H1 (cell line): ENCODE results near the gene ARHGEF19. TPM values are rescaled to one million over a fixed set of nuclear protein-coding genes. Genes with fewer than 3 reads are reported as not detected.

Experiments
- CTCF ChIA-PET: fragments of 300-600 bp; sonication (Branson Sonifier 250); formaldehyde crosslinking; loops from one replicate; lab custom pipeline; 2021; ENCODE audit not compliant: partially characterized antibody; lab: Charles Lee
- POLR2A ChIA-PET: fragments of 300-600 bp; sonication (Branson Sonifier 250); formaldehyde crosslinking; loops from one replicate; lab custom pipeline; 2021; ENCODE audit warnings: inconsistent platforms; ENCODE audit not compliant: partially characterized antibody; lab: Charles Lee
- DNase-seq, 2 experiments: peaks; one replicate each; pipeline versions ENCODE4 v3.0.0 to v3.0.0-alpha.2; 2010 to 2022; ENCODE audit warnings: low spot score in 2 of 2, low read depth in 1 of 2, mixed read lengths in 1 of 2
- FAIRE-seq: peaks from 2 replicates; lab custom pipeline; 2011; peaks lifted over from hg19 to GRCh38; lab: Jason Lieb, UNC
- H2AFZ ChIP-seq: 2 replicates; pipeline ENCODE4 v1.8.1; 2012; ENCODE audit warnings: low read length, inconsistent platforms
- H2AK5ac ChIP-seq: 2 replicates; pipeline ENCODE4 v1.6.1; 2013; ENCODE audit warnings: low read depth, low read length
- H2BK120ac ChIP-seq: replicated peaks from 2 replicates; pipeline ENCODE3; 2013; ENCODE audit warnings: low read depth, low read length, inconsistent platforms
- H2BK12ac ChIP-seq: 2 replicates; pipeline ENCODE4 v1.6.1; 2013; ENCODE audit warnings: low read depth, low read length
- H2BK15ac ChIP-seq: 2 replicates; pipeline ENCODE4 v1.6.1; 2013; ENCODE audit warnings: low read length
- H2BK20ac ChIP-seq: 2 replicates; pipeline ENCODE4 v1.6.1; 2013; ENCODE audit warnings: low read length
- H2BK5ac ChIP-seq: 2 replicates; pipeline ENCODE4 v1.6.1; 2013; ENCODE audit warnings: low read depth, low read length
- H3K14ac ChIP-seq: 2 replicates; pipeline ENCODE4 v1.6.1; 2013; ENCODE audit warnings: inconsistent platforms; ENCODE audit not compliant: insufficient read length
- H3K18ac ChIP-seq: 2 replicates; pipeline ENCODE4 v1.6.1; 2013; ENCODE audit warnings: low read length; ENCODE audit errors: extremely low read depth
- H3K23ac ChIP-seq: 2 replicates; pipeline ENCODE4 v1.6.1; 2013; ENCODE audit warnings: inconsistent platforms; ENCODE audit not compliant: insufficient read length
- H3K23me2 ChIP-seq: 2 replicates; pipeline ENCODE4 v1.6.1; 2013; ENCODE audit warnings: low read depth, low read length
- H3K27ac ChIP-seq: 2 replicates; pipeline ENCODE4 v1.6.1; 2011; ENCODE audit warnings: low read depth, low read length, inconsistent platforms
- H3K27me3 ChIP-seq, 4 experiments: replicated peaks in 1 of 4; 1 replicate in 1 of 4; 2 replicates in 3 of 4; pipeline versions ENCODE4 v1.6.1 to v1.8.1; 2011 to 2013; ENCODE audit warnings: low read length in 3 of 4, mild to moderate bottlenecking in 3 of 4, inconsistent platforms in 2 of 4, mixed read lengths in 2 of 4, moderate library complexity in 1 of 4; ENCODE audit not compliant: control insufficient read depth in 3 of 4, insufficient read depth in 3 of 4; ENCODE audit errors: extremely low read depth in 1 of 4
- H3K36me3 ChIP-seq, 4 experiments: 2 replicates each; pipeline versions ENCODE4 v1.6.1 to v1.8.1; 2011 to 2013; ENCODE audit warnings: mild to moderate bottlenecking in 4 of 4, low read length in 3 of 4, moderate library complexity in 2 of 4, control low read depth in 1 of 4, inconsistent platforms in 1 of 4; ENCODE audit not compliant: insufficient read depth in 4 of 4, control insufficient read depth in 2 of 4
- H3K4ac ChIP-seq: replicated peaks from 2 replicates; pipeline ENCODE3; 2013; ENCODE audit warnings: low read length, low read depth, mixed read lengths, inconsistent platforms; ENCODE audit not compliant: insufficient read length
- H3K4me1 ChIP-seq, 4 experiments: replicated peaks in 1 of 4; 1 replicate in 1 of 4; 2 replicates in 3 of 4; pipeline versions ENCODE4 v1.6.1 to v1.8.1; 2011 to 2013; ENCODE audit warnings: low read length in 3 of 4, inconsistent platforms in 2 of 4, mixed read lengths in 1 of 4; ENCODE audit not compliant: insufficient read depth in 4 of 4, control insufficient read depth in 3 of 4
- H3K4me2 ChIP-seq, 2 experiments: 2 replicates each; pipeline versions ENCODE4 v1.6.1 to v1.8.1; 2011 to 2013; ENCODE audit warnings: low read depth in 2 of 2, low read length in 2 of 2, control low read depth in 1 of 2, inconsistent platforms in 1 of 2, mild to moderate bottlenecking in 1 of 2; ENCODE audit not compliant: insufficient read depth in 1 of 2
- H3K4me3 ChIP-seq, 4 experiments: fragments of 200-600, 300-600 bp in 1 of 4; sonication (generic), shearing (Covaris generic), sonication (Bioruptor Twin) in 1 of 4; 2 replicates each; pipeline versions ENCODE4 v1.5.1 to v1.8.1; 2011 to 2016; ENCODE audit warnings: low read length in 4 of 4, low read depth in 3 of 4, control low read depth in 2 of 4, inconsistent platforms in 2 of 4, mild to moderate bottlenecking in 2 of 4, mixed read lengths in 1 of 4, moderate library complexity in 1 of 4; ENCODE audit not compliant: insufficient read depth in 2 of 4; ENCODE audit errors: extremely low read depth in 1 of 4
- H3K56ac ChIP-seq: replicated peaks from 2 replicates; pipeline ENCODE3; 2013; ENCODE audit warnings: low read depth, mild to moderate bottlenecking, mixed read lengths, low read length, inconsistent platforms; ENCODE audit not compliant: insufficient read length
- H3K79me1 ChIP-seq: 2 replicates; pipeline ENCODE4 v1.6.1; 2013; ENCODE audit warnings: low read depth, low read length, control low read depth
- H3K79me2 ChIP-seq, 2 experiments: 2 replicates each; pipeline versions ENCODE4 v1.6.1 to v1.8.1; 2012 to 2013; ENCODE audit warnings: low read length in 2 of 2, mild to moderate bottlenecking in 2 of 2, inconsistent platforms in 1 of 2; ENCODE audit not compliant: insufficient read depth in 2 of 2, control insufficient read depth in 1 of 2
- H3K9ac ChIP-seq, 4 experiments: replicated peaks in 1 of 4; 1 replicate in 1 of 4; 2 replicates in 3 of 4; pipeline versions ENCODE4 v1.6.1 to v1.8.1; 2011 to 2013; ENCODE audit warnings: low read depth in 3 of 4, low read length in 3 of 4, control low read depth in 2 of 4, mild to moderate bottlenecking in 2 of 4, moderate library complexity in 2 of 4, inconsistent platforms in 1 of 4; ENCODE audit errors: extremely low read depth in 1 of 4
- H3K9me3 ChIP-seq, 2 experiments: 2 replicates each; pipeline versions ENCODE4 v1.6.1 to v1.8.1; 2012 to 2013; ENCODE audit warnings: mild to moderate bottlenecking in 2 of 2, moderate library complexity in 2 of 2, control low read depth in 1 of 2, inconsistent platforms in 1 of 2, low read depth in 1 of 2, low read length in 1 of 2, mixed read lengths in 1 of 2; ENCODE audit not compliant: insufficient read depth in 2 of 2
- H4K20me1 ChIP-seq, 2 experiments: replicated peaks in 1 of 2; 2 replicates each; pipeline versions ENCODE3 to v1.8.1; 2011 to 2013; ENCODE audit warnings: inconsistent platforms in 2 of 2, low read length in 2 of 2, mild to moderate bottlenecking in 1 of 2; ENCODE audit not compliant: insufficient read depth in 2 of 2, control insufficient read depth in 1 of 2
- H4K5ac ChIP-seq: 2 replicates; pipeline ENCODE4 v1.6.1; 2013; ENCODE audit warnings: low read length, low read depth, mixed read lengths, inconsistent platforms; ENCODE audit not compliant: insufficient read length
- H4K8ac ChIP-seq: 2 replicates; pipeline ENCODE4 v1.8.0; 2013; ENCODE audit warnings: mild to moderate bottlenecking, moderate library complexity, low read length, inconsistent platforms; ENCODE audit not compliant: insufficient read depth; ENCODE audit errors: extremely low read depth
- H4K91ac ChIP-seq: replicated peaks from 2 replicates; pipeline ENCODE3; 2013; ENCODE audit warnings: low read length, mixed read lengths, inconsistent platforms; ENCODE audit not compliant: insufficient read length
- CBX5 ChIP-seq: fragments of 300-800, 300-1000 bp; sonication (generic); IDR thresholded peaks from 2 replicates; pipeline ENCODE4 v1.7.1; 2016; ENCODE audit warnings: antibody characterized with exemption, low read length, low read depth
- CTBP2 ChIP-seq: IDR thresholded peaks from 2 replicates; pipeline ENCODE4 v1.7.0; 2011; ENCODE audit warnings: borderline replicate concordance, mild to moderate bottlenecking, moderate library complexity, mixed read lengths, low read length; ENCODE audit not compliant: insufficient read depth, insufficient read length
- CTCF ChIP-seq, 3 experiments: IDR thresholded peaks; 1 replicate in 2 of 3; 2 replicates in 1 of 3; pipeline versions ENCODE4 v1.5.1 to v1.6.1; 2011; ENCODE audit warnings: low read length in 3 of 3, mild to moderate bottlenecking in 3 of 3, inconsistent platforms in 2 of 3, low read depth in 1 of 3, moderate library complexity in 1 of 3; ENCODE audit not compliant: insufficient read depth in 1 of 3; ENCODE audit errors: control extremely low read depth in 1 of 3
- EZH2 ChIP-seq: fragments of 200-600 bp; sonication (generic); IDR thresholded peaks from 2 replicates; pipeline ENCODE4 v1.7.1; 2012; ENCODE audit warnings: low read depth, mild to moderate bottlenecking, moderate library complexity, low read length, inconsistent platforms; ENCODE audit not compliant: severe bottlenecking
- POLR2AphosphoS5 ChIP-seq: IDR thresholded peaks from 2 replicates; pipeline ENCODE4 v1.6.1; 2011; ENCODE audit warnings: low read depth, low read length
- SP2 ChIP-seq: IDR thresholded peaks from 2 replicates; pipeline ENCODE4 v1.6.1; 2012; ENCODE audit warnings: mild to moderate bottlenecking, low read length, inconsistent platforms
- TEAD4 ChIP-seq: IDR thresholded peaks from 2 replicates; pipeline ENCODE4 v1.6.1; 2012; ENCODE audit warnings: low read depth, low read length, inconsistent platforms, mixed read lengths
- USF2 ChIP-seq: IDR thresholded peaks from 2 replicates; pipeline ENCODE4 v1.6.1; 2011; ENCODE audit warnings: low read length, improper control_type of control experiment
- WGBS, 2 experiments: shearing (Covaris generic) in 1 of 2; methylation state at CpG; one replicate each; pipeline versions ENCODE4 v1.1.6 to v1.1.7; 2013 to 2015; ENCODE audit warnings: low lambda C conversion rate in 2 of 2, mixed read lengths in 2 of 2, inconsistent platforms in 1 of 2, low coverage in 1 of 2, missing lambda C conversion rate in 1 of 2; ENCODE audit not compliant: insufficient replicate concordance in 2 of 2, insufficient coverage in 1 of 2, insufficient read length in 1 of 2; ENCODE audit errors: extremely low coverage in 1 of 2, missing lambda C conversion rate in 1 of 2; 5-methylcytosine and 5-hydroxymethylcytosine counted together
- polyA plus RNA-seq, 7 experiments: library from polyadenylated mRNA; depleted of rRNA in 3 of 7; stranded (reverse) in 5 of 7; unstranded in 2 of 7; fragments of >200 nt in 5 of 7; fragments of 200-250 nt in 2 of 7; gene quantifications; 1 replicate in 5 of 7; 2 replicates in 1 of 7; 4 replicates in 1 of 7; pipeline versions ENCODE4 v1.2.1 to v1.2.3, GENCODE V29; 2011 to 2013; ENCODE audit warnings: missing spikeins in 2 of 7, mixed read lengths in 2 of 7
- total RNA-seq: library from RNA; stranded (reverse); fragmentation: NEBNext Ultra II Directional; extraction: Animal tissue kit (Norgen Biotek cat#: 25700); gene quantifications from 2 replicates; pipeline ENCODE4 v1.2.1, GENCODE V29; 2021

ARHGEF19 gene
- total and polyA plus RNA-seq, 2 of the 8 experiments (the other 6 are each of a cell fraction or from before 2014, with no cell fraction given): 47.5 to 56.4 TPM

GRCh38 chr1:16198444-16199156, 13.9 kb downstream of the ARHGEF19 start:
- Histone ChIP-seq H3K18ac (no peak overlapping the region), H3K23me2 (no peaks in the 10 kb centered on the region), H2BK5ac (no peak overlapping the region), H2BK15ac (no peak overlapping the region), H2AFZ (no peak overlapping the region), H3K36me3 (peaks cover 8 to 28% (median 19%) of the 10 kb centered on the region in 4 experiments; a peak in 7 of 8 replicates), H3K4me2 (no peak overlapping the region), H3K27ac (no peak overlapping the region), H2BK120ac (no peak overlapping the region), H3K79me1 (no peaks in the 10 kb centered on the region; the same call in 1 of the 2 replicates), H3K79me2 (no peaks in the 10 kb centered on the region), H3K9me3 (no peaks in the 10 kb centered on the region), H2AK5ac (no peak overlapping the region), H3K27me3 (no peaks in the 10 kb centered on the region), H3K9ac (no peak overlapping the region), H3K23ac (no peak overlapping the region), H3K56ac (no peak overlapping the region), H4K91ac (no peak overlapping the region), H3K14ac (no peak overlapping the region), H2BK12ac (no peak overlapping the region), H4K8ac (no peak overlapping the region), H3K4me1 (no peaks in the 10 kb centered on the region), H4K5ac (no peak overlapping the region), H4K20me1 (peaks cover 0 to 3% of the 10 kb centered on the region in 2 experiments), H3K4me3 (no peak overlapping the region), H3K4ac (no peak overlapping the region), H2BK20ac (no peak overlapping the region)
- ChIA-PET CTCF (interaction anchor here (1.2 to 7.6 kb wide), 5 partner anchors 8 to 116 kb away, joined by 3 to 45 read pairs (median 5); partner anchors contain the start of gene ARHGEF19), POLR2A (interaction anchor here (0.6 to 2.0 kb wide), 4 partner anchors 7 to 107 kb away, joined by 3 to 10 read pairs (median 3); no protein-coding TSS in a partner anchor)
- FAIRE-seq: no peak
- 94% methylated on average over 8 of the region's 8 CpGs; no CpG with 5 or more reads in 1 of the 2 experiments for WGBS, 2 experiments
- no peak for DNase-seq
- TF ChIP-seq CTCF (IDR thresholded peaks at IDR 0.05; ENCODE audit: control extremely low read depth in 1 of 3, insufficient read depth in 1 of 3, low read depth in 1 of 3, low read length in 3 of 3) (no peak), USF2 (no peak), CTBP2 (no peak), SP2 (no peak), EZH2 (no peak), CBX5 (no peak), TEAD4 (no peak), POLR2AphosphoS5 (no peak)
